PC-3 (cell line): ENCODE measurements around the gene FAM184A. TPM values are rescaled to one million over a fixed set of nuclear protein-coding genes. Genes with fewer than 3 reads are reported as not detected.
"Not testable (repeated sequence)": the region's sequence is repeated elsewhere in the genome, so short reads cannot be mapped to it uniquely, and the experiment has no call there.

Experiments used
- ATAC-seq: fragments of 200-7000 bp; cut with Tn5 transposase; 2 replicates; pipeline ENCODE4 v1.9.1; 2020; ENCODE audit warnings: mild to moderate bottlenecking, moderate library complexity
- BruUV-seq: library from RNA; stranded (reverse); fragments of 400-500 nt; replicated peaks from 2 replicates; lab custom pipeline; 2021; lab: Mats Ljungman, UMichigan
- CTCF ChIA-PET: fragments of 300-600 bp; sonication (Branson Sonifier 250); formaldehyde crosslinking; loops from one replicate; lab custom pipeline; 2022; ENCODE audit warnings: antibody characterized with exemption; lab: Charles Lee
- POLR2A ChIA-PET: fragments of 300-600 bp; sonication (Branson Sonifier 250); formaldehyde crosslinking; loops from one replicate; lab custom pipeline; 2022; ENCODE audit warnings: antibody characterized with exemption; ENCODE audit not compliant: unreplicated experiment; lab: Charles Lee
- DNase-seq: peaks from one replicate; pipeline ENCODE4 v3.0.0-alpha.2; 2015
- H2AFZ ChIP-seq: fragments of 300-600 bp; sonication (generic); 2 replicates; pipeline ENCODE4 v1.6.0; 2016; ENCODE audit warnings: antibody characterized with exemption, low read length
- H3F3A ChIP-seq: fragments of 300-600 bp; sonication (generic); one replicate; pipeline ENCODE4 v1.6.0; 2017; ENCODE audit warnings: antibody characterized with exemption, low read length, control low read depth, mild to moderate bottlenecking; ENCODE audit not compliant: unreplicated experiment
- H3K27ac ChIP-seq: fragments of 300-600 bp; sonication (generic); 2 replicates; pipeline ENCODE4 v1.5.1; 2016; ENCODE audit warnings: mild to moderate bottlenecking, low read length
- H3K27me3 ChIP-seq: fragments of 300-600 bp; sonication (generic); 2 replicates; pipeline ENCODE4 v1.6.1; 2016; ENCODE audit warnings: low read length, mixed read lengths
- H3K36me3 ChIP-seq: fragments of 300-600 bp; sonication (generic); 2 replicates; pipeline ENCODE4 v1.6.1; 2016; ENCODE audit warnings: low read depth, mixed run types, low read length, mixed read lengths
- H3K4me1 ChIP-seq: fragments of 300-600 bp; sonication (generic); 2 replicates; pipeline ENCODE4 v1.5.1; 2016; ENCODE audit warnings: low read length; ENCODE audit not compliant: insufficient read depth
- H3K4me2 ChIP-seq: fragments of 300-600 bp; sonication (generic); 2 replicates; pipeline ENCODE4 v1.6.0; 2016; ENCODE audit warnings: low read length
- H3K4me3 ChIP-seq: fragments of 300-600 bp; sonication (generic); 2 replicates; pipeline ENCODE4 v1.5.1; 2016; ENCODE audit warnings: mild to moderate bottlenecking, low read length, mixed read lengths
- H3K79me2 ChIP-seq: fragments of 300-600 bp; sonication (generic); 2 replicates; pipeline ENCODE4 v1.6.1; 2017; ENCODE audit warnings: low read length, mixed read lengths
- H3K9ac ChIP-seq: fragments of 300-600 bp; sonication (generic); 2 replicates; pipeline ENCODE4 v1.6.0; 2016; ENCODE audit warnings: mild to moderate bottlenecking, low read length
- H3K9me2 ChIP-seq: fragments of 300-600 bp; sonication (generic); replicated peaks from 2 replicates; pipeline ENCODE4 v1.6.1; 2016; ENCODE audit warnings: mixed run types, low read length, mixed read lengths
- H3K9me3 ChIP-seq: fragments of 300-600 bp; sonication (generic); 2 replicates; pipeline ENCODE4 v1.6.1; 2016; ENCODE audit warnings: low read length, mixed read lengths
- H4K20me1 ChIP-seq: fragments of 300-600 bp; sonication (generic); 2 replicates; pipeline ENCODE4 v1.6.1; 2016; ENCODE audit warnings: low read length, mixed read lengths
- CTCF ChIP-seq: fragments of 300-600 bp; sonication (generic); conservative IDR thresholded peaks from 2 replicates; pipeline ENCODE4 v1.5.1; 2017; ENCODE audit warnings: antibody characterized with exemption, low read depth, mild to moderate bottlenecking, low read length
- EZH2 ChIP-seq: fragments of 300-600 bp; sonication (generic); IDR thresholded peaks from one replicate; pipeline ENCODE4 v1.6.1; 2017; ENCODE audit warnings: antibody characterized with exemption, mild to moderate bottlenecking, low read length; ENCODE audit not compliant: unreplicated experiment
- EZH2phosphoT487 ChIP-seq: fragments of 300-600 bp; sonication (generic); IDR thresholded peaks from 2 replicates; pipeline ENCODE4 v1.6.1; 2018; ENCODE audit warnings: mild to moderate bottlenecking, antibody characterized with exemption, low read length, borderline replicate concordance
- intact Hi-C: fragments of 100-400 bp; cut with micrococcal nuclease; formaldehyde crosslinking; loops from 2 replicates; pipeline ENCODE4 v1.9.0; 2023
- total RNA-seq: library from RNA; depleted of rRNA; stranded (reverse); fragments of >200 nt; gene quantifications from 2 replicates; pipeline ENCODE4 v1.2.3, GENCODE V29; 2014

Gene FAM184A
- total RNA-seq, 1 experiment from 2014 or later = 4.4 TPM

- H3K9ac ChIP-seq = no peak overlapping the region
- H3K9me3 ChIP-seq = no peaks in the 10 kb centered on the region
- no peaks in the 10 kb centered on the region for H3K9me2 ChIP-seq
- intact Hi-C loops = no loop called here
- H3K79me2 ChIP-seq = no peaks in the 10 kb centered on the region
- H3K4me1 ChIP-seq = no peaks in the 10 kb centered on the region
- H3K4me3 ChIP-seq = no peak overlapping the region
- no peak overlapping the region for H3K4me2 ChIP-seq
- TF ChIP-seq CTCF (no peak), EZH2phosphoT487 (no peak), EZH2 (no peak)
- H3K27me3 ChIP-seq = no peaks in the 10 kb centered on the region
- H3K27ac ChIP-seq = no peak overlapping the region
- no TSS peak for BruUV-seq
- H2AFZ ChIP-seq = no peak overlapping the region
- DNase-seq (no peak), ATAC-seq (no peak)
- H3F3A ChIP-seq = no peaks in the 10 kb centered on the region
- no peaks in the 10 kb centered on the region for H3K36me3 ChIP-seq
- POLR2A ChIA-PET = no interaction called here
- H4K20me1 ChIP-seq = no peaks in the 10 kb centered on the region
- CTCF ChIA-PET = no interaction called here
Observed at GRCh38 chr6:119002069-119002468, 76.4 kb downstream of the FAM184A start.

GRCh38 chr6:118999494-119000040 lies 78.9 kb downstream of the FAM184A start:
- no peak overlapping the region for H3K27ac ChIP-seq
- H3K79me2 ChIP-seq = no peaks in the 10 kb centered on the region
- H3K4me2 ChIP-seq = no peak overlapping the region
- H3K9me2 ChIP-seq = no peaks in the 10 kb centered on the region
- DNase-seq (no peak), ATAC-seq (no peak)
- H3K9me3 ChIP-seq = no peaks in the 10 kb centered on the region
- TF ChIP-seq EZH2 (no peak), CTCF (no peak), EZH2phosphoT487 (no peak)
- no peaks in the 10 kb centered on the region for H4K20me1 ChIP-seq
- no peaks in the 10 kb centered on the region for H3F3A ChIP-seq
- no peak overlapping the region for H2AFZ ChIP-seq
- CTCF ChIA-PET = no interaction called here
- no peak overlapping the region for H3K9ac ChIP-seq
- no peak overlapping the region for H3K4me3 ChIP-seq
- BruUV-seq = no TSS peak
- no peaks in the 10 kb centered on the region for H3K27me3 ChIP-seq
- no peaks in the 10 kb centered on the region for H3K36me3 ChIP-seq
- intact Hi-C loops = no loop called here
- no peaks in the 10 kb centered on the region for H3K4me1 ChIP-seq
- POLR2A ChIA-PET = no interaction called here

GRCh38 chr6:118997426-118997825 lies 81.0 kb downstream of the FAM184A start:
- H3F3A ChIP-seq, H3K27me3 ChIP-seq, H3K36me3 ChIP-seq, H2AFZ ChIP-seq, CTCF ChIA-PET, DNase-seq, H4K20me1 ChIP-seq, H3K27ac ChIP-seq, H3K4me3 ChIP-seq, BruUV-seq, H3K4me2 ChIP-seq, H3K9me2 ChIP-seq, ATAC-seq, intact Hi-C loops, H3K9ac ChIP-seq, H3K9me3 ChIP-seq, POLR2A ChIA-PET, H3K4me1 ChIP-seq, H3K79me2 ChIP-seq: not testable (repeated sequence)
